Choroid plexus epithelial cell (primary cell): ENCODE results near the gene PANK1.

ENCODE experiments used
- DNase-seq: peaks from one replicate; pipeline ENCODE4 v3.0.0-alpha.2; 2010; ENCODE audit warnings: low read depth
- H3K4me3 ChIP-seq: 2 replicates; pipeline ENCODE4 v1.5.1; 2011; ENCODE audit warnings: low read depth, mild to moderate bottlenecking, control low read depth, low read length, moderate library complexity
- CTCF ChIP-seq: conservative IDR thresholded peaks from 2 replicates; pipeline ENCODE4 v1.5.1; 2011; ENCODE audit warnings: low read depth, mild to moderate bottlenecking, control low read depth, inconsistent platforms, low read length, moderate library complexity

PANK1 gene

GRCh38 chr10:89637113-89637512 lies 7.9 kb downstream of the PANK1 start:
- H3K4me3 ChIP-seq = no peak overlapping the region
- DNase-seq = no peak
- TF ChIP-seq CTCF = no peak

GRCh38 chr10:89634637-89635036 lies 10.4 kb downstream of the PANK1 start:
- no peak for TF ChIP-seq CTCF
- no peak for DNase-seq
- H3K4me3 ChIP-seq = no peak overlapping the region

- DNase-seq = peak; percentile 95
- TF ChIP-seq CTCF = no peak
- no peak overlapping the region for H3K4me3 ChIP-seq
Measured at GRCh38 chr10:89633484-89633883, 11.6 kb downstream of the PANK1 start.

GRCh38 chr10:89632824-89633223 lies 12.2 kb downstream of the PANK1 start:
- no peak for DNase-seq
- no peak for TF ChIP-seq CTCF
- no peak overlapping the region for H3K4me3 ChIP-seq

DNA sequence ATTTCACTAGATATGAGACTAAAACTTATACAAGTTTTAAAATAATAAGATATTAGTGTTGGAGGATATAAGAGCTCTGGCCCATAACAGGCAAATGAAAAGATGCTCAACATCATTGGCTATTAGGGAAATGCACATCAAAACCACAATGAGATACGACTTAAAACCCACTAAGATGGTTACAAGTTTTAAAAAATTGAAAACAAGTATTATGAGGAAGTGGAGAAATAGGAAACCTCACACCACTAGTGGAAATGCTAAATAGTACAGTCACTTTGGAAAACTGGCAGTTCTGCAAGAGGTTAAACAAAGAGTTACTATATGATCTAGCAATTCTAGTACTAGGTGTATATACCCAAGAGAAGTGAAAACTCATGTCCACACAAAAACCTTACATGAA lies 17.2 kb downstream of the PANK1 start:
- H3K4me3 ChIP-seq = no peak overlapping the region
- TF ChIP-seq CTCF = no peak
- DNase-seq = no peak

DNA sequence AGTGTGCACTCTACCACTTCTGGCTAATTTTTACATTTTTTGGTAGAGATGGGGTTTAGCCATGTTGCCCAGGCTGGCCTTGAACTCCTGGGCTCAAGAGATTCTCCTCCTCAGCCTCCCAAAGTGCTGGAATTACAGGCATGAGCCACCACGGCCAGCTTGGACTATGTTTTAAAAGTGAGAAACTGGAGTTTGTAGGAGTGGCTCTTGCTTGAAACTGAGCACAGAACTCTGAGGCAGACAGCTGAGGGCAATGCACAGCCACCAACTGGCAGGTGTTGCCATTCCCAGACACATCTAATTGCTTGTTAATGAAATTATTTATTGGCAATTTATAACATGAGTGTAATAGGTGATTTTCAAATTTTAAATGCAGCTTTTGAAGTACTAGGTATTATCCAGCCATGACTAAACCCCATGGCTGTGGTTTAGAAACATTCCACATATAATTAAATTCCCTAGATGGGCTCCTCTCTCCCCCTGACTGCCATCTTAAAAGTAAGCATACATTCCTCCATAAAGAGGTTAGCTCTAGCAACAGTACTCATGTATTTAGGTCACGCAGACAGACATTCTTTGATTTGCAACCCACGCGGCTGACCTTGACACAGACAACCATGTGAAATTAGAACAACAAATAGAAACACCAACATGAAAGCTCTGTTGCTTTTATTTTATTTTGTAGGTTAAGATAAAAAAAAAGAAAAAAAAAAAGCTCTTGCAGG lies 19.8 kb downstream of the PANK1 start:
- no peak for TF ChIP-seq CTCF
- DNase-seq = peak; percentile 89
- H3K4me3 ChIP-seq = no peak overlapping the region

GRCh38 chr10:89624020-89624419 lies 21.0 kb downstream of the PANK1 start:
- DNase-seq = no peak
- no peak overlapping the region for H3K4me3 ChIP-seq
- no peak for TF ChIP-seq CTCF
